AG10803 (cell line): ENCODE measurements around the gene INIP.
"Not testable (repeated sequence)": the region's sequence is repeated elsewhere in the genome, so short reads cannot be mapped to it uniquely, and the experiment has no call there.

ENCODE experiments used
- DNase-seq: peaks from one replicate; pipeline ENCODE4 v3.0.0; 2010; ENCODE audit warnings: low read depth
- H3K4me3 ChIP-seq: 2 replicates; pipeline ENCODE4 v1.5.1; 2011; ENCODE audit warnings: mild to moderate bottlenecking, low read length, control low read depth
- CTCF ChIP-seq: conservative IDR thresholded peaks from 2 replicates; pipeline ENCODE4 v1.5.1; 2011; ENCODE audit warnings: mild to moderate bottlenecking, low read length, control low read depth, inconsistent platforms

Gene INIP

GRCh38 chr9:112677040-112677439 is 40.9 kb downstream of the INIP start:
- no peak for TF ChIP-seq CTCF
- H3K4me3 ChIP-seq: no peak overlapping the region
- no peak for DNase-seq

- not testable (repeated sequence) for DNase-seq, H3K4me3 ChIP-seq
Observed at GRCh38 chr9:112673221-112673620, 44.7 kb downstream of the INIP start.

GRCh38 chr9:112670991-112671625 is 46.8 kb downstream of the INIP start:
- H3K4me3 ChIP-seq: no peak overlapping the region
- no peak for TF ChIP-seq CTCF
- DNase-seq: no peak

- TF ChIP-seq CTCF: no peak
- H3K4me3 ChIP-seq: no peak overlapping the region
Observed at GRCh38 chr9:112669326-112669725, 48.6 kb downstream of the INIP start.

GRCh38 chr9:112665347-112665746 is 52.6 kb downstream of the INIP start:
- TF ChIP-seq CTCF: peak; percentile 68
- peak; percentile 50 for DNase-seq

More at GRCh38 chr9:112669326-112669725, 48.6 kb downstream of the INIP start:
- DNase-seq: no peak

GRCh38 chr9:112664531-112664930 is 53.4 kb downstream of the INIP start:
- TF ChIP-seq CTCF: no peak
- H3K4me3 ChIP-seq: no peak overlapping the region
- no peak for DNase-seq

More at GRCh38 chr9:112665347-112665746, 52.6 kb downstream of the INIP start:
- H3K4me3 ChIP-seq: no peak overlapping the region

- H3K4me3 ChIP-seq: no peak overlapping the region
- no peak for DNase-seq
- TF ChIP-seq CTCF: no peak
Observed at GRCh38 chr9:112663681-112664080, 54.2 kb downstream of the INIP start.
